GM19240 (cell line): ENCODE measurements around the gene MPP1.

Experiments
- DNase-seq: peaks from one replicate; pipeline ENCODE4 v3.0.0; 2011; ENCODE audit warnings: low spot score; ENCODE audit not compliant: insufficient read length

MPP1 gene

DNA sequence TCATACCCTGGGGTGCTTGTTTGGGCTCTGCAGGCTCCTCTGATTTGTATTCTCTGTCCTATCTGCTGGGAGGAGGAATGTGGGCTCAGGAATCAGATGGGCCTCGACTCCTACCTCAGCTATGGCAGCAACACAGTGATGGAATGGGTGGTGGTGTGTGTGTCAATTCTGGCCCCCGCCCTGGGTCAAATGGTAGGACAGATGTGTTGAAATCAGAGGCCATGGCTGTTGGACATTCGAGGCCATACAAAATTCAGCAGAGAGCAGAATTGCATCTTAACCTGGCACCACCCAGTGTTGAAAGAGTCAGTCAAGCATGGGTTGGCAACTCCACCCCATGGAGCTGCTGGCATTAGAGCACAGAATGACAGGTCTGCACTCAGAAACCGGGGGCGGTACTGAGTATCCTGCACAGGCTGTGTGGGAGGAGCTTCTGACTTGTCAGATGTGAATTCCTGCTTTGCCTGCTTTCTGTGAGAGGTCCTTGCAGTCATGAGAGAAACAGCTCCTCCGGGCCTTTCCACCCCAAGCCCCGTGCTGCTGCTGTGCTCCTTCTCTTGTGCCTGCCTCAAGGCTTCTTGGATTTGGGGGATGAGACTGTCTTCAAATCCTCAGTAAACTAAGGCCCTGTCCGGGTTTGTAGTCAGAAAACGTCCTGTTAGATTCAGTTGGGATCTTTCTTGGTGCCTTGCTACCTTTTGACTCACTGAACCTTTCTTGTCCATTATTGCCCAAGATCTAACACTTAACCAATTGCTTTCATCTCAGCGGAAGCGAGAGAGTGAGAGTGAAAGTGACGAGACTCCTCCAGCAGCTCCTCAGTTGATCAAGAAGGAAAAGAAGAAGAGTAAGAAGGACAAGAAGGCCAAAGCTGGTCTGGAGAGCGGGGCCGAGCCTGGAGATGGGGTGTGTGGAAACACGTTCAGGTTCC lies 29.6 kb downstream of the MPP1 start:
- no peak for DNase-seq

DNA sequence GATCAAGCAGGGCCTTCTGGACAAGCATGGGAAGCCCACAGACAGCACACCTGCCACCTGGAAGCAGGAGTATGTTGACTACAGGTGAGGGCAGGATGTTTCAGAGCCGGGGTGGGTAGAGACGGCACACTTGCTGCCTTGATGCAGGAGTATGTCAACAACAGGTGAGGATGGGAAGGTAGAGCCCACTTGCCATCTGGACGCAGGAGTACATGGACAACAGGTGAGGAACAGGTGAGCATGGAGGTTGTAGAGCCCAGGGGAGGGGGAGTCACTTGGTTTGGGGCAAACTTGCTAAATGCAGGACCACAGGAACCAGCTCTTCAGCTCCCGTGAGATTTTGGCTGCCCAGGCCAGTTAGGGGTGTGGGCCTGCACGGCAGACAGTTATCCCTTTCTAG lies 30.7 kb downstream of the MPP1 start:
- no peak for DNase-seq

DNA sequence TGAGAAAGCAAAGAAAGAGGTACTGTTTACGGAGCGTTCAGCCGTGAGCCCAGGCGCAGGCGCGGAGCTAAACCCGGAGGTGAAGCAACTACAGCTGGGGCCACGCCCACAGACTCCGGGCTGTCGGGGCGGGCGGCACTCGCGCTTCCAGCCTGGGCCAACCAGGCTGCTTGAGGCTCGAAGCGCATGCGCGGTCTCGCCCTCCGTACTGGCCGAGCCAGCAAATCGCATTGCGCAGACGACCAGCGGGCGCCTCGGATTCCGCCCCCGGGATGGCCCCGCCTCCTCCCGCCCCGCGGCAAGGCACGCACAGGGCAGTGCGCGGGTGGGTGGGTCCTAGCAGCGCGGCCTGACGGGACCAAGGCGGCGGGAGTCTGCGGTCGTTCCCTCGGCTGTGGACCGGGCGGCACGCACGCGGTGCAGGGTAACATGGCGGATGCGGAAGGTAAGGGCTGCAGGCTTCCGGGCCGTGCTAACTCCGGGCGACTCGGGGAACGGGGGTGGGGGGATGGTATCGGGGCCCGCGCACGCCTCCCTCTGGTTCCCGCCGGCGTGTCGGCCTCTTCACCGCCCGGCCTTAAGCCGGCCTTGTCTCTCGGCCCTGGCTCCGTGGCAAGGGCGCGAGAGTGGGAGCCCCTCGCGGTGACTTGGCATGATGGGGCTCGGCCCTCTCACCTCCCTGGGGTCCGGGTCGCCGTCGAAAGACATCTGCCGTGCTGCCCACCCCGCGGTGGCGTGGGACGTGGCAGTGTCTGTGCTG lies 42.6 kb downstream of the MPP1 start, which contains the start of gene DKC1:
Gene DKC1, plus strand, starts transcription at position 328 of the 760 bp plus-strand sequence. Its CDS starts 102 bp downstream, at position 430.
- peak; percentile 65 for DNase-seq

DNA sequence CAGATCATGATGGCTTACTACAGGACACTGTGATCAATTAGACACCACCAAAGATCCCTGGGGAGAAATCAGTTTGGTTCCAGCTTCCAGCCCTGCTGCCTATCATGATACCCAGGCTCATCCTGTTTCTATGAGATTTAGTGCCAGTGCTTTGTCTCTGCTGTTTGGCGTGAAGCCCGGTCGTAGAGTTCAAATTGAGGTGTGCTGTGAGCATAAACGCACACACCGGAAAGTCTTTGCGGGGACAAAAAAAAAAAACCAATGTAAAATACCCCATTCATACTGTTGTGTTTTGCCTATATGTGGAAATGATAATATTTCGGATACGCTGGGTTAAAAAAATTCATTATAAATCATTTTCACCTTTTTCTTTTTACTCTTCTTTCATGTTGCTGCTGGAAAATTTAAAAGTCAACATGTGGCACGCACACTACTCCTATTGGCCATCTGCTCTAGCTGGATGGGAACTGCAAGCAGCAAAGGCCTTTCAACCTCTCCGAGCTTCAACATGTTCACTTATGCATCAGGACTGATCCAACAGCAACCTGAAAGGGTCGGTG lies 43.2 kb downstream of the MPP1 start:
- DNase-seq, result no peak

DNA sequence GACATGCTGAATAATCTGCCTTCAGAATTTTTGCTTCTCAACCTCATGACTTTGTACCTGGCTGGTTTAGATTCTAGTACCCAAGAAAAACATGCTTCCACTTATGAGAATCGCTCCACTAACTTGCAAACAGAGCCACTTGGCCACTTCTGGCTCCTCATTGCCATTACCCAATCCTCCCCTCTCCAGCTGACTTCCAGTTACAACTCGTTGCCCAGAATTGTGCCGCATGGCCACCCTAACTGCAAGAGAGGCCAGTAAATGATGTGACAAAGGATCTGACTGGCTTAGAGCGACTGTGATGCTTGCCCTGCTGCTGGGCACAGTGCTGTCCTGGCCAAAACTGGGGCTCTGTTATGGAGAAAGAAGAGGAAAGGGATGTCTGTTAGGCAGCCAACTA lies 46.6 kb downstream of the MPP1 start:
- no peak for DNase-seq

DNA sequence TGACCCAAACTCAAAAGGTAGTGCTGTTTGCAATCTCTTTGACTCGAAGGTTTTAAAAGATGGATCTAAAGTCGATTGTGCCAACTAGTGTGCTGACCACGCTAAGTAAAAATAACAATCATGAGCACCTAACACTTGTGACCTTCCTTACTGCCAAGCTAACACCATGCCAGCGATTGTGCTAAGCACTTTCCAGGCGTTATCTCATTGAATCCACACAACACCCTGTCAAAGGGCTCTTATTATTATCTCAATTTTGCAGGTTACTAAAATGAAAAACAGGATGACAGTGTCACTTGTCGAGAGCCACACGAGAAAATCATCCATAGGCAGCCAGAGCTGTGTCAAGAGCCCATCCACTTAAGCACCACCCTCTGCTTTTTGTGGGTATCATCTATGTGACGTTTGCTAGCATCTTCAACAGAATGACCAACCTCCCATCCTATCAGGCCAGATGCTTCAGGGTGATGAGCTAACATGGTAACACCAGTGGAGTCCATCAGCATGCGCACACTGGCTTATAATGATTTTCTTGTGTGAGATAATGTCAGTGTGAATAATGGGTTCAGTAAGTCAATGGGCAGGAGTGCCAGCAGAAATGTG lies 53.5 kb downstream of the MPP1 start:
- DNase-seq, result no peak

DNA sequence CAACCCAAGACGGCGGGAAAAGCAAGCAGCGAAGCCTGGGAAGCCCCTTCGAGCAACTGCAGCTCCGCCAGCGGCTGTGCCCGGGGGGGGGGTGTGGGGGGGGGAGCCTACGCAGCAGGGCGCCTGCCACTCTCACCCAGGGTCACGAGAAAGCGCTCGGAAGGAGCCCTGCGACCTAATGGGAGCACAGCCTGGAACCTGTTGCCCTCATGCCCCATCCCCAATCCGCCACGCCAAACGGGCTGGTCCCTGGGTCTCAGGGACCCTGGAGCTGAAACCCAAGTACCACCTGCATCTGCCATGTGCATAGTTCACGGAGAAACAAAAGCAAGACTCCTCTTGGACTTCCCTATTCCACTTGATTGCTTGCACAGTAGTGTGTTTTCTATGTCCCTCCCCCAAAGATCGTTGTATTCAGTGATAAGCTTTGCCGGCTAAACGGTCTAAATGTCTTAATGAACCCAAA lies 54.0 kb downstream of the MPP1 start:
- no peak for DNase-seq

DNA sequence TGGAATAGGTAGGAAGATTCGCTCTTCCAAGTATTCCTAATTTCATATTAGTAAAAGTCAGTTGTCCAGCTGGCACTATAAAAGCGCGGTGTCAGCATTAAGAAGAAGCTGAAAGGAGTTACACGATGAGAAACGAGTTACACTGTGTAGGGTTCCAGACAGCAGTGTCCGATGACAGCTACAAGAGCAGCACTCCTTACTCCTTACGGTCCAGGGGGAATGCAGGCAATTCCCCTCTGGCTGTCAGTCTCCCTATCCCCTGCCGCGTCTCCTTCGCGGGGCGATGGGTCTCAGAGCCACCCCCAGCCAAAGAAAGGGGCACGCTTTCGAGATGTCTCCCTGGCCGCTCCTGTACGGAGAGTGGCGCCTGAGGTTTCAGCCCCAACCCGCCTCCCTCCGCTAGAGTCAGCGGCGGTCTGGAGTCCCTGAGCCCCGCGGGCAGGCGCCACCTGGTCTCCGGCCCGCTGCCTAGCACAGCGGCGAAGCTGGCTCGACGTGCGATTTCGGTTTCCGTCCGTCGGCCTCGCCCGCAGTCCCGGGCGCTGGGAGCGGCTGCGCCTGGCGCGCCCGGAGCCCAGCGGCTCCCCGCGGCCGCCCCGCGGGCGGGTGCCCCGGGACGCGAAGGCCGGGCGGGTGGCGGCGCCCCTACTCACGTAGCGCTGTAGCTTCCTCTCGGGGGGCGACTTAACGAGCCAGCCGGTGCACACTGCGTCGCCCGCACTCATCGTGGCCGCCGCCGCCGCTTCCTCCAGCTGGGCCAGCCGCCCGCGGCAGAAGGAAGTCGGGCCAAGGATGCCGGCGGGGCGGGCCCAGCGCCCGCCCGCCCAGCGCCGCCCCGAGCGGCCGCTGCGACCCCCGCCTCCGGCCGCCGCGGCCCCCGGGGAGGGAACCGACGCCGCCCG lies 54.7 kb downstream of the MPP1 start, which contains the start of gene GAB3:
Gene GAB3, minus strand, starts transcription at position 777 of the 902 bp plus-strand sequence. Its CDS starts 52 bp downstream, at position 725.
- DNase-seq, result no peak

DNA sequence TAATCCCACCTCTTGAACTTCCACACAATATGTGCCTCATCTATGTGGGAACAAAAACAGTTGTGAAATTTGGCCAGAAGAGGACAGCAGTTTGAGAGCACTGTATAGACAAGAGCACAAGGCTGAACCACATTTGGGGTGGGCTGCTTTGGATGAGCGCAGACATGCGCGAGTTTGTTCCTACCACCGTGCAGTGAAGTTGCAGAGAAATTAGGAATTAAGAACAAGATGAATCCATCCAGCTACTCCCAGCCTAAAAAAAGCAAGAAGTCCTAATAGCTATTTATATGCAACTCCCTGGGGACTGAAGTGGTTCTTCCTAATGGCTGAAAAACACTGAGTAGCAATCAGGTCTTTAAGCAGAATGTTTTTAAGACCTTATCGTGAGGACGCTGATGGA lies 55.4 kb downstream of the MPP1 start:
- DNase-seq, result no peak

DNA sequence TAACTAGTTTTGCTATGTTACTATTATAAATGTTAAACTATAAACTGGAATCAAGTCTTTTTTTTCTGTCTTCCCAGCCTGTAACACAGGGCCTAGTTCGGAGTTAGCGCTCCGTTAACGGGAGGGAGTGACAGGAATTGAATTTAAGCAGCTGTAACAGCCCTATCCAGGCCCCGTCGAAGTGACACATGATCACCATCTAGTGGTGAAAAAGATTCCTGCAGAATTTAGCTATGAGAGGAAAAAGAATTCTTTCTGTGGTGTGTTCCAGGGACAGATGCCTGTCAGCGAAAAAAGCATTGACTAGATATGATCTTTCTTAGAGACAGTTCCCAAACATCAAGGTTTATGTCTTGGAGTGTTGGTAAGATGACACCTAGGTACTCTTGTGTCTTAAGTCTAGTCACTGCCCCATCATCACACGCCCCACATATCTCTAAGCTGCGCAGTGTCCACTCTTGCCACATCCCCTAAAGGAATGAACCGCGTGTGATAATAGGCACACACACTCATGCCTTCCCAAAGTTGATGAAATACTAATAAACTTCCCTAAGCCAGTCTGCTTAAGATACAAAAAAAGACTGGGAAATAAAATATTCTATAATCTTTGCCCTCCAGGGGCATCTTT lies 56.5 kb downstream of the MPP1 start:
- DNase-seq, result peak; percentile 47

DNA sequence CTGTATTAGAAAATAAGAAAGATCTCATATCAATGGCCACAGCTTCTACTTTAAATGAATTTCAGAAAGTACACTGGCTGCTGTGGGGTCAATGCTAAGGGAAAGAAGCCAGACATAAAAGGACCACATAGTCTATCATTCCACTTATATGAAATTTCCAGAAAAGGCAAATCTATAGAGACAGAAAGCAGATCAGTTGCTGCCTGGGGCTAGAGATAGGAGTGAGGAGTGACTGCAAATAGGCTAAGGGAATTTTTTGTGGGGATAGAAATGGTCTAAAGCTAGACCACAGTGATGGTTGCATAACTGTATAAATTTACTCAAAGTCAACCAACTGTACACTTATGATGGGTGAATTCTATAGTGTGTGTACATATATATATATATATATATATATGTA lies 62.7 kb downstream of the MPP1 start:
- DNase-seq, result no peak

DNA sequence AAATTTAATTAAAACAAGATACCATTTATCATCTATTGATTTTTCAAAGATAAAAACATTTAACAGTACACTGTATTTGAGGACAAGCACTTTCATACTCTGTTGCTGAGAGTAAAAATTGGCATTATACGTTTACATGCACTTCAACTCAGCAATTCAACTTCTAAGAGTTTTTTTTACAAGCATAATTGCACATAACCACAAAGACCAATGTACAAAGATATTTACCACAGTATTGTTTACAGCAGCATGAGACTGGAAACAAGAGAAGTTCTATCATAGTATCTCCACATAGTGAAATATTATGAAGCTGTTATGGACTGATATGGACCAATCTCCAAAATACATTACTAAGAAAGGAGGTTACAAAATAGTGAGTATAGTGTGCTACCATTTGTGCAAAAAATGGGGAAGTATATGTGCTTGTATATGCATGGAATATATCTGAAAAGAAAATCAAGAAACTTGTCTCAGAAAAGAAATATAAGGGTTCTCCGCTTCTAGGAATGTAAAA lies 65.3 kb downstream of the MPP1 start:
- no peak for DNase-seq

DNA sequence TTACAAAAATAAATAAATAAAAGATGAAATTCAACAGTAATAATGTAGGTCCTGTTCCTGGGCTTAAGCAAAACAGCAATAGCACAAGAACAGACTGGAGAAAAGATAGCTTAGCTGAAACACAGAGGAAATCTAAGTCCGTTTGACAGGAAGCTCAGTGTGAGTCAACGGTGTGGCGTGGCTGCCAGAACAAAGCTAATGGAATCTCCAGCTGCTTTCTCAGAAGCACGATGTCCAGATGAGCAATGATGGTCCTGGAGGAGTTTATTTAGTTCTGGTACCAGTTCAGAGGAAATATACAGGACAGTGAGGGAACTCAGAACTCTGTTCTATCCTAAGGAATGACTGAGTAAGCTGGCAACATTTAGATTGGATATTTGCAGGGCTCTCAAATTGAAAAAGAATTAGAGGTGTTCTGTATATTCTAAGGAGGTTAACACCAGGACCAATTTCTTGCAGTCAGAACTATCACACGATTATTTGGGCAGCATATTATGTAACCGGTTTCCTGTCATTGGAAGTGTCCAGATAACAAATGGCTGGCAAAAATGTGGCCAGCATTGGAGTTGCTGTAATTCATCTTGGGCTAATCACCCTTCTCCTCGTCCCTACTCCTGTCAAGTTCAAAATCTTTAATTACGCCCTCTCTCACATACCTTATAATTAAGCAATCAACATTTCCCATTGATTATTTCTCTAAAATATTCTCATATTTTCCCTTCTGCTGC lies 67.1 kb downstream of the MPP1 start:
- DNase-seq, result no peak

DNA sequence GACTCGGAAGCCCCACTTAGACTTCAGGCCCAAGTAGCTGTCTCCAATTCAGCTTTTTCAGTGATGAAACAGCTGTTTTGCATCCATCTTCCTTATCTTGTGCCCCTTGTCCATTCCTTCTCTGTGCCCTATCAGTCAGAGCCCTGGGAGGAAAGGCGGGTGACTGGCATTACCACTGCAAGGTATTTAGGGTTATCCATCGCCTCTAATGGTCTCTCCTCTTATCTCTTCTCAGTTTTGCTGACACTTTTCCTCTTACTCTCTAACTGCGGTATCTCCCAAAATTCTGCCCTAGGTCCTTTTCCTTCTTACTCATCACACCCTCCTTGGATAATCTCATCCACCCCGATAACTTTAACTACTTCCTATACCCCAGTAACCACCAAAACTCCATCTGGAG lies 68.1 kb downstream of the MPP1 start:
- DNase-seq, result no peak

DNA sequence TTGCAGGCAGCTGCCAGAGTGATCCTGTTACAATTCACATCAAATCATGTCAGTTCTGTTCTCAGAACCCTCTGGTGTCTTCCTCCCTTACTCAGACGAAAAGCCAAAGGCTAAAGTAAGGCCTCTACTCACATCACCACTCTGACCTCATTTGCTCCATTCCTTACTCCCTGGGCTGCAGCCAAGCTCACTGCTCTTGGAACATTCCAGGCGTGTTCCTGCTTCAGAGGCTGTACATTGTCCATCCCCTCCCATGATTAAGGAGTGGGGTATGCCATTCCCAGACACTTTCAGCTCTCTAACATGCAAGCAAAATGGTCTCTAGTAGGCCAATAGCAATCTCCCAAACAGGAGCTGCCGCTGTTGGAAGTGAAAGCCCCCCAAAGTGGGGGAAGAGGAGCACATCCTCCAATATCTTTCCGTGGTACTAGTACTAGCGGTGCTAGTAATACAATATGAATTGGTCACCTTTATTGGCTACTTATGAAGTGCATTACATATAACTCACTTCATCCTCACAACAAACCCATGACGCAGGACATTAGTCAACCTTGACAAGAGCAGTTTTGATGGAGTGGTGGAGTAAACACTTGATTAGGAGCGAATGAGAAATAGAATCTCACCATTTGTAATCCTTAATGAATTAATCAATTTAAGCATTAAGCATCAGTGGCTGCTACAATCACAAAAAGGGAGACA lies 69.4 kb downstream of the MPP1 start:
- no peak for DNase-seq

DNA sequence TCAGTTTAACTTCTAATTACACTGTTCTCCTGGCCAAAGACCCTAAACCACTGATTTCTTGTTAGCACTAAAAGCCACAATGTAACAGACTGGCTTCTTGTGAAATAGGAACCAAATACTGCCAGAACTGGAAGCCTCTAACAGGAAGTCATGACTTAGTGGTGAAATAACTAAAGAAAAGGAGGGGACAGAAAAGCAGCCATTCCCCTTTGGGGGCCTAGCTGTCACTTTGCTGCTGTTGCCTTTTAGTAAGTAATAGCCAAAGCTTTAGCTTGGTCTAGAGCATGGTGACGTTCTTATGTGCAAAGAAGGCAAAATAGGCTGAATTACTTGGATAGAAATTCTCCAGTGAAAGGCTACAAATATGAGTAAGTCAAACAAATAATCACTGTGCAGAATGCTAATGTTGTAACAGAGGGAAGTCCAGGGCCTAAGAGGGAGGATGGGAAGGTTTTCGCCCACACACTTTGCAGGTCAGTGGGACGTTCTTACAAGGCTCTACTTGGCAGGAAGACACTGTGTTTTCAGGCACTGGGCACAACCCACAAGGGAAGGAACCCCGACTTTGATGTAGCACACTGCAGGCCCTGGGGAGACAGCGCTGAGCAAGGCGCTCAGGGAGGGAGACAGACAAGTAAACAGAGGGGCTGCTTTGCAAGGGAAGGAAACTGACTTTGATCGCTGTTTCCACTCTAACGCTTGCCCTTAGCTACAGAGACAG lies 71.1 kb downstream of the MPP1 start:
- DNase-seq, result no peak

DNA sequence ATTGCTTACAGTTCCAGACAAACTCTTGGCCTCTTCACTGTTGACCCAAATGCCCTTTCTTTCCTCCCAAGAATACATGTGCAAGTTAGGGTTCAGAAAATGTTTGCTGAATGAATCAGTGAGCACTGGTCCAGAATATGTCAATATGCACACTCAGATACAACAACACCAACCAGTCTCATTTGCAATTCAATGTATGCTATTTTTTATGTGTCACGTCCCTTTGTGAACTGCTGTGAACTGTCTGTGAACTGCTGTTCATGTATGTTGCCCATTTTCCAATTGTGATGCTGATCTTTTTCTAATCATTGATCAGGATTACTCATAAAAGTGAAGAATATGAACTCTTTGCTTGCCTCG lies 72.2 kb downstream of the MPP1 start:
- DNase-seq, result no peak
